AG09309 (cell line): ENCODE results near the gene LRRC7.

Experiments
- DNase-seq: peaks from one replicate; pipeline ENCODE4 v3.0.0-alpha.2; 2010; ENCODE audit warnings: low read depth
- H3K4me3 ChIP-seq: 2 replicates; pipeline ENCODE4 v1.5.1; 2011; ENCODE audit warnings: mild to moderate bottlenecking, low read depth, low read length, moderate library complexity; ENCODE audit not compliant: control insufficient read depth
- CTCF ChIP-seq: IDR thresholded peaks from 2 replicates; pipeline ENCODE4 v1.5.1; 2011; ENCODE audit warnings: mild to moderate bottlenecking, low read depth, low read length, inconsistent platforms; ENCODE audit not compliant: insufficient read depth, control insufficient read depth; ENCODE audit errors: missing control alignments

LRRC7 gene

DNA sequence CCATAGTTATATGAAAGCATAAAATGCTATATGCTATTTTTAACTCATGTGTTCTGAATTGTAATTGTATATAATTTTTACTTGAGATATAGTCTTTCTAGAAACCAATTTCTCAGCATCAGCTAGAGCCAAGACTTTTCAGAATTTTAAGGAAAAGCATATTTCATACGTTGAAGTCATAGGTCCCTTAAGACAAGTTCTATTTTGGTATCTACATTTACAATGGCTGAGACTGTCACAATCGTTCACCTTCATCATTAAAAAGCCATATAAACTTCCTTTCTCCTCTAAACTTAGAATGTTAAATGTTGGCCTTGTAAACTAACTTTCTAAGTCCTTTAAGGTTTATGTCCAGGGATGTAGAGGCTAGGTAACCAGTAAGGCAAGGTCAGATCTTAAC lies 533.5 kb downstream of the LRRC7 start:
- no peak for TF ChIP-seq CTCF
- H3K4me3 ChIP-seq: no peak overlapping the region
- no peak for DNase-seq

GRCh38 chr1:70101774-70102173 lies 534.1 kb downstream of the LRRC7 start:
- TF ChIP-seq CTCF: no peak
- H3K4me3 ChIP-seq: no peak overlapping the region
- no peak for DNase-seq

- TF ChIP-seq CTCF: no peak
- no peak overlapping the region for H3K4me3 ChIP-seq
- DNase-seq: no peak
Observed at GRCh38 chr1:70103770-70104169, 536.0 kb downstream of the LRRC7 start.

DNA sequence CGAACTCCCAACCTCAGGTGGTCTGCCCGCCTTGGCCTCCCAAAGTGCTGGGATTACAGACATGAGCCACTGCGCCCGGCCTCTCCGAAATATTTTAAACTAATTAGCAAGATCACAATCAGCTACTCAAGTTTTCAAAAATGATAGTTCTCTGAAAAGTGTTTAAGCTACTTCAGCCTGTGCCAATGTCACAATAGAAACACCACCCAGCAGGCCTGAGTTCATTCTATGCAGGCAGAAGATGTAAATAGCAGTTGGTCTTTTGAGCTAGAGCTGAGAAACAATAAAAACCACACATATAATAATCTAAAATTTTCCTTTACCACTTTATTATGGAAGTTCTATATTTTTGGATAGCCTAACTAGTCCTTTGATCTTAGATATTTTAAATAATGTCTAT lies 541.5 kb downstream of the LRRC7 start:
- TF ChIP-seq CTCF: no peak
- no peak for DNase-seq
- no peak overlapping the region for H3K4me3 ChIP-seq

- no peak overlapping the region for H3K4me3 ChIP-seq
- no peak for TF ChIP-seq CTCF
- no peak for DNase-seq
Observed at GRCh38 chr1:70112838-70113237, 545.1 kb downstream of the LRRC7 start.

DNA sequence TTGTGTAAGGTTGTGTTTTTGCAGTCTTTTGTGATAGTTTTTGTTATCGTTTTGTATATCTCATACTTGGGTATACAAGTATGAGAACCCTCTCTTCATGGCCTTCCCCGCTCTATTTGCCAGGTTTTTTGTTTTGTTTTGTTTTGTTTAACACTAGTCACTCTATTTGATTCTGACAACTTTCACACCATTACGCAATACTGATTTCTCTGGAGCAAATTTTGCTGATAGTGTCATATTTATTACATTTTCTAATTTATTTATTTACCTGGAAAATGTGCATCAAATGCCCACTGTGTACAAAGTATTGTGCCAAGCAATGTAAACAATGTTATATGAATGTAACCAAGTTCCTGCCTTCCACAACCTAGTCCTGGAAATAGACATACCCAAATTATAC lies 547.6 kb downstream of the LRRC7 start:
- TF ChIP-seq CTCF: no peak
- H3K4me3 ChIP-seq: no peak overlapping the region
- no peak for DNase-seq

GRCh38 chr1:70117046-70117445 lies 549.3 kb downstream of the LRRC7 start:
- DNase-seq: no peak
- H3K4me3 ChIP-seq: no peak overlapping the region
- TF ChIP-seq CTCF: no peak
